Measurements from ENCODE around the gene STOML1.
A peak's percentile ranks its signal among the peaks of the same experiment; 100 is the strongest.

The STOML1 gene

DNA sequence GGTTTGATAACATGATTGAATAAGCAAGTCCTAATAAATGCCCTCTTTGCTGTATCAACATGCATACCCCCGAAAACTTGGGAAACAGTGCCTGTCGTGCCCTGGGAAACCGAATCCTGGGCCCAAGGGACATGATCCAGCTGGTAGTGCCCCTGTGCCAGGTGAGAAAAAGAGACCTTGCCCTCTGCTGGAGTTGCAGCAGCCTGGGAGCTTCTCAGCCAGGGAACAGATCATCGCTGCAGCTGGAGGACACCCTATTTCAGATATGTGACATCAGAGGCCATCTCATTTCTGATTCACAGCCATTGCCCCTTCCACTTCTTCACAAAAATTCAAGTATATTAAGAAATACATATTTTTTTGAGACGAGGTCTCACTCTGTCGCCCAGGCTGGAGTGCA lies 32.3 kb downstream of the STOML1 start:
- DNase-seq = no peak

DNA sequence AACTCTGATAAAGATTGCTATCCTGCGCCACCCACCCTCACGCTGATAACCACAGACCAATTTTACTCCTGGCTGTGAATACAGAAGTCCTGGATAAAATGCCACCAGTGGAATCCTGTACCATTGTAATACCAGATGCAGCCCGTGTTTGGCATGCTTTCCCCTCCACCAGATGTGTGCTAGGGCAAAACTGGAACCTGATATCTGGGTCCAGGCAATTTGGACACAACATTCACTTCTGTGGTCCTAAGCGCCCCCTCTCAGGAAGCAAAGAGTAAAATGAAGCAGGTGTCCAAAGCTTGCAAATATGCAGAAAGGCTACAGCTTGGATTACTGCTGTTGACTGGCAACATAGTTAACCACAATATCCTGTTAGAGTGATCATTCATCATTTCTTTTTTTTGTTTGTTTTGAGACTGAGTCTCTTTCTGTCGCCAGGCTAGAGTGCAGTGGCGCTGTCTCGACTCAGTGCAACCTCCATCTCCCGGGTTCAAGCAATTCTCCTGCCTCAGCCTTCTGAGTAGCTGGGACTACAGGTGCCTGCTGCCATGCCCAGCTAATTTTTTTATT lies 33.0 kb downstream of the STOML1 start:
- DNase-seq = no peak

DNA sequence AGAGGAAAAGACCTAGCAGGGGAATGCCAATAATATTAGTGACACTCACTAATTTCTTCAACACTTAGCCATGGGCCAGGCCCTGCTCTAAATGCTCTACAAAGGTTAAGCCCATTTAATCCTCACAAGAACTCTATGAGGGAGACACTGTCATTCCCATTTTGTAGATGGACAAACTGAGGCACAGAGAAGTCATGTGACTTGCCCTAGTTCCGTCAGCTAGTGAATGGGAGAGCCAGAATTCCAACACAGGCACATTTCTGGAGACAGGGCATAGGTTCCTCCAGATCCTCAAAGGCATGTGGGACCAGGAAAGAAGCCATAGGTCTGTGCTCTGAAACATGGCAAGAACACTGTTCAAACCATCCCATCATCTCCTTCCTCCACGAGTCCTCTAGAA lies 34.3 kb downstream of the STOML1 start:
- no peak for DNase-seq

DNA sequence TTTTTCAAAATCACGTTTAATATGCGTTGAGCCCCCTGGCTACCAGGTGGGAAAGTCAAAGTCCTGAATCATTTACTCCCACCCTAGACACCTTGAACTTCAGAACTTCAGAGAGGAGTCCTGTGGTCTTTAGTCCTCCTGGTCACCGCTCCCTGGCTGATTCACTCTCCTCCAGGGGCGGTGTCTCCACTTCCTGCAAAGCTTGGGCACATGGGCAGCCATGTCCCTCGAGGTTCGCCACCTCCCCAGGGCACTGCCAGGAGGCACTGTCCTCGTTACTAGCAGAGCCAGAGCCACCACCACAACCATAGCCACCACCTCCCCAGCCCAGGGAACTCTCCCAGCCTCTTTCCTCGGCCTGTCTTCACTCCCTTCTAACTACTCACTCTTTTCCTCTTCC lies 34.8 kb downstream of the STOML1 start:
- DNase-seq = no peak

DNA sequence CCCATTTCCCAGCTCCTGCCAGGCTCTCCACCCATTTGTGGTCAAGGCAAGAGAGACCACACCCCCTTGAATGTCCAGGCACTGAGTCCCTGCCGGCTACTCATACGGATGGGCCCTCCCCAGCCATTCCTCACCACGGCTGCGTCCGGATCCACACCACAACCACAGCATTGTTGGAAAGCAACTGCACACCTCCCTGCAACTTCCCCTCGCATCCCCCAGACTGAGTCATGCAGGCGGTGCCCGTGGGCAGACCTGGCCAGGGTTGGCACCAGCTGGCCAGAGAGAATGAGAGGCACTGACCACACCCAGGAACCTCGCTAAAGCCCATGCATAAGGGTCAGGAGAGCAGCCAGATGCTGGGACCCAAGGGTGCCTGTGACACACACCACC lies 35.4 kb downstream of the STOML1 start:
- DNase-seq = peak; percentile 92

DNA sequence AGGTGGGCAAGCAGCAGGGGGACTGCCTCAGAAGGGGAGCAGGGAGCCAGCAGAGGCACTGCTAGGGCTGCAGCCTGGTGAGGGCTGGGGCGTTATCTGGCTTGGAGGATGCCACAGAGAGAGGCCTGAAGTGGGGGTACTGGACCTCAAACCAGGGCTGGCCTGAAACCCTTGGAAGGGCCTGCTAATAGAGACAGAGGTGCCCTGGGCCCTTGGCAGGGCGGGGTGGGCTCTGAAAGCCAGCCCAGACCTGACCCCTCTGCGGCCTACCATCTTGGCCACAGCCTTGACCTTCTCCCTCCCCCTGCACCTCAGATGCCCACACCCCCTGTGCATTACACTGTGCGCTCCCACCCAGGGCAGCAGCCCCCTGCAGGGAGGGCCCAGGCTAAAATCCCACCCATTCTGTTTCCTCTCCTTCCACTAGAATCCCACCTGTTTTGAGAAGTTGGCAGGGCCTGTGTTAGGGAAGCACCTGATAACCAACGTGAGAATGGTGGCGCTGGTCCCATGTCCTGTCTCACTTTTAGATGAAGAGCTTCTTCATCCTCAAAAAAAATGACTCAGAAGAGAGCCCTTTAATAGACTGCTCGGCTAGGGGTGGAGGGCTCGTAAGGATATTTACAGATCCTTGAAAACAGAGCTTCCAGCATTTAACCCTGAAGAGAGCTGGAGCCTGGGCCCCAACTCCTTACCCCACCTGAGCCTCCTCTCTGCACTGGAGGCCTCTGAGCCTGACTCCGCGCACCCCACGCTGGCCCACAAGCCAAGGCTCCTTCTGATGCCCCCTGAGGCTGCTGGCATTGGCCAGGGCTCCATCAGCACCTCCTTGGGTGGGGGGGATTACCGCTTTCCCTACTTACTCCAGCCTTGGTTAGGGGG lies 36.0 kb downstream of the STOML1 start:
- no peak for DNase-seq

DNA sequence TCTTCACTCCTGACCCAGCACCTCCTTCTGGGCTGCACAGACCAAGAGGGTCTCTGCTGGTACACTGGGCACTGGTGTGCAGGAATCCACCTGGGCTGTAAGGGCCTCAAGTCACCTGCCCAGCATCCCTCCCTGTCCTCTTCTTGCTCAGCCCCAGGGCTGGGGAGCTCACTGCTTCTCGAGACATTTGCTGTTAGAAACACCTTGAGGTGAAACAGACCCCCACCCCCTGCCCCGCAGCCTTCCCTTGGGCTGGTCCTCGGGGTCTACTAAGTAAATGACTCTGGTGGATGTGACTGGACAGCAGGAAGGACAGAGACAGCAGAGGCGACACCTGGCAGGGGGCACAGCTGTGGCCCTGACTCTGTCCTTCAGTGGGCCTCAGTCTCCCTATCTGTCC lies 36.8 kb downstream of the STOML1 start:
- DNase-seq = no peak

DNA sequence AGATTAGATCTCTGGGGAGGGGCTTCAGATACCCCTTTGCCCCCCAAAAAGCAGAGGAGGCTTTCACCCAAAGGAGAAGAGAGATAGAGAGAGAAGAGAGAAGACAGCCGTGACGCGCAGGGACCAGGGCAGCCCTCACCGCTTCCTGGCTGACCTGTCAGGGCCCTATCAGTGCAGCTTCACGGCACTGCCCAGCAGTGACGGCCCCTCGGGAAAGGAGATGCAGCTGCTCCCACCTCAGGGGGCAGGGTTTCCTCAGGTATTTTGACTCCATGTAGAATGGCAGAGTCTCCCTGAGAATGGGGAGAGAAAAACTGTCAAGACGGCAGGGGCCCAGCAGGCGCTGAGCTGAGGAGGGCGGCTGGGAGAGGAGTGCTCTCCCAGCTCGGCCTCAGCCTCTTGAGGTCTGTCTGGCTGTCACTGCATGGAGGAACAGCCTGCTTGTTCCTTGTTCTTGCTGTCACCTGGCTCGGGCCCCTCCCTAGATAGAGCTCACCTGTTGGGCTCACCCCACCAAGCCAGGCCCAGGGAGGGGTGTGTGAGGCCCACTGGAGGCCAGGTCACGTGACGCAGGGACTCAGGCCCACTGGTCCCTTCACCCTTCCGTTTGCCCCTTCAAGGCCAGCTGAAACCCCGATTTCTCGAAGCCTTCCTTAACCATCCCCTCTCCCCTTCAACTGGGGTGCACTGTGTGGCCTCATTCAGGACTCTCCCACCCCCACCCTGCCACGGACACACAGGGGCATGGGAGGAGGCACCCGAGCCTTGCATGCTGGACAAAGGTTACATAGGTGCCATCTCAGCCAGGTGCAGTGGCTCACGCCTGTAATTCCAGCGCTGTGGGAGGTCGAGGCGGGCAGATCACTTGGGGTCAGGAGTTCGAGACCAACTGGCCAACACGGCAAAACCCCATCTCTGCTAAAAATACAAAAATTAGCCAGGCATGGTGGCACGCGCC lies 37.6 kb downstream of the STOML1 start:
- no peak for DNase-seq

DNA sequence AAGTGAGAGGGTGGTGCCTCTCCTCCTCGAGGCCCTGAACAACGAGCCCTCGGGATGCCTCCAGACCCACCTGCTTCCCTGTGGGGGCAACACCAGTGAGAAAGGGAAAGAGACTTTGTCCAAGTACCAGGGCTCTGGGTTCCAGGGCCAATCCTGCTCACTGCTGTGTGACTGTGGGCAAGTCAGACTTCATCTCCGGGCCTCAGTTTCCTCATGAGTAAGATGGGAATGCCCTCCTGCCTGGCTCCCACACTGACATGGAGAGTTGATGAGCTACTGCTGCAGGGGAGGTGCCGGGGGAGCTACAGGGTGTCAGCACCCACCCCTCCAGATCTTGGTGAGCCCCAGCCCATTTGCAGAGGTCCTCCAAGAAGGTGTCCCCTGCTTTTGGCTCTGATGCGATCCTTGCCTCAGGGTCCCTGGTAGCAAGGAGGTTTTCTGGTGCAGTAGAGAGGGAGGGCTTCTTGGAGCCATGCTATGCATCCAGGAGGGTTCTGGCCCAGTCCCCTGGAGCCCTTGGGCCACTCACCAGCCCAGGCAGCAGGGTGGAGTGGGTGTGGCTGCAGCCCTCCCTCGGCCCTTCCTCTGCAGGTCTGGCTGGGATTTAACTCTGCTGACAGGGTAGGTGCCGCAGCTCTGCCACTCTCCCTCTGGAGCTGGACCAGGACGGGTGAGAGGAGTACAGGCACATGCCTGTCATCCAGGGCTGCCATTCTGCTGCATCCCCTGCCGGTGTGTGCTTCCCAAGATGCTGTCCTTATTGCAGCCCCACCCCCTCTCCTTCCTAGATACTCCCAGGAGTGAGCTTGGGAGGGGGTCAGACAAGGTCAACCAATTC lies 39.0 kb downstream of the STOML1 start:
- DNase-seq = no peak

DNA sequence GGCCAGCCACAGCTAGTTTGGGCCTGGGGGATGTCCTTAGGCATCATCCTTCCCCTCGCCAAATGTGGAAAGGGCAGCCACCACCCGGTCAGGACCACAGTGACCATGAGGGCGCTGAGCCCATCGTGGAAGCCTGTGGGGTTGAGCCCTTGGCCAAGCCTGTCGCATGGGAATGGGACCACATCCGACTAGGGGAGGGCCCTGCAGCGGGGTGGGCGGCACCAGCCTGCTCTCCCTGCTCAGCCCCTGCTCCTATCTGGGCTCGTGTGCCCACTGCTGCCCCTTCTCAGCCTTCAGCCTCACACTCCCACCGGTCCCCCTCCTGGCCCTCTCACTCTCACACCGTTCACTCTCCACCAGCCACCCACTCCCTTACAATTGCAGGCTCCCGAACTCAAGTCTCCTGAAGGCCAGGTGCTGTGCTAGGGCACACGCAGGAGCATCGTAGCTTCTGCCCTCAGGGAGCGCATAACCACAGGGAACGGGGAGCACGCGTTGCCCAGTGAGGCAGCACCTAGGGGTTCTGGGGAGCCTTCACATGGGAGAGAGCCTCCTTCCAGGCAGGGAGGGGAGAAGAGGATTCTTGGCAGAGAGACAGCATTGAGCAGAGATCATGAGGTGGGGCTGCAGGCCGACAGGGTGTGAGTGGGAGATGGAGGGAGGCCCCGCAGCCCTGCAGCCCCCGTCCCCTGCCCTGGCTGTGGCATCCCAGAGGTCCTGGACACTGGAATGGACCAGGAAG lies 39.8 kb downstream of the STOML1 start:
- DNase-seq = no peak

DNA sequence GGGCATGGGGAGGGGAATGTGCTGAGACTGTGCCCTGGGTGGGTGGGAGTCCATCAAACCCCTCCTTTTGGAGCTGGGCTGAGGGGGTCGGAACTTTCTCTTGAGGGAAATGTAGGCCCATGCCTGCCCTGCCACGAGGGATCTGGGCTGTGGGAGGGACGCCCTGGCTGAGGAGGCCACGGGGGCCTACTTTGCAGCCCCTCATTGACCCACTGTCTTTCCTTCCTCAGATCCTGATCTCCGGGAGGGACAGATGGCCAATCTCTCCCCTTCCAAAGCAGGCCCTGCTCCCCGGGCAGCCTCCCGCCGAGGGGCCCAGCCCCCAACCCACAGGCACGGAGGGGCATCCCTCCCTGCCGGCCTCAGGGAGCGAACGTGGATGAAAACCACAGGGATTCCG lies 40.5 kb downstream of the STOML1 start:
- DNase-seq = no peak

DNA sequence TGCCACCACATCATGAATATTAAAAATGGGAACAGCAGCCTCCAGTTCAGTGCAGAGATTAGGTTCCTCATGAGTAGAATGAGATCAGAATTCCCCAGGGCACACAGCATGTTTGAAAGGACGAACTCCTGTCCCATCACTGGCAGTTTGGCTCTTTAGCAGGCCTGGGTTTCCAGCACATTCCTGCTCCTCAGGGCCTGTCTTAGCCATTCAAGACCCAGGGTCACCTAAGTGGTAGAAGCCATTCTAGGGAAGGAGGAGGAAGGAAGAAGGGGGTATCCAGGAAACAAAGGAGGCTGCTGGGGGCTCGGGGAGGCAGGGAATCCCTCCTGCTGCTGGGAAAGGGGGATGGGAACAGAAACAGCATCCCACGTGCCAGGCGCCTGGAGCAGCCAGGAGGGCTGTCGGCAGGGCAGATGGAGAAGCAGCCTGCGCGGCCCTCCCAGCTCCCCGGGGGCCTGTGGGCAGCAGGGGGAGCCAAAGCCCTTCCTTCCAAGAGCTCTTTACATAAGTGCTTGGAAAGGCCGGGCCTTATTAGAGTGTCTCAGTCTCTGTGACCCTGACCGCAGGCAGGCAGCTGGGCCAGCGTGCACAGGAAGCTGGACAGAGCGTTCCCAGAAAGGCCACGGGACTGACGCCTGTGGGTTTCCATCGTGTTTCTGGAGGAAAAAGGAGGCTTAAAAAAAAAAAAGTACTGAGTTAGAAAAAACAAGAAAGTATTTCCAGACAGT lies 41.1 kb downstream of the STOML1 start:
- DNase-seq = peak; percentile 97

DNA sequence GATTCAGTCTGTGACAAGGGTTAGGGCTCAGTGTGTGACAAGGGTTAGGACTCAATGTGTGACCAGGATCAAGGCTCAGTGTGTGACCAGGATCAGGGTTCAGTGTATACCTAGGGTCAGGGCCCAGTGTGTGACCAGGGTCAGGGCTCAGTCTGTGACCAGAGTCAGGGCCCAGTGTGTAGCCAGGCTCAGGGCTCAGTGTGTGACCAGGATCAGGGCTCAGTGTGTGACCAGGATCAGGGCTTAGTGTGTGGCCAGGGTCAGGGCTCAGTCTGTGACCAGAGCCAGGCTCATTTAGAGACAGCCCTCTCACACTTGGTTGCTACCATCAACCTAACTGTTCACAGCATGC lies 41.6 kb downstream of the STOML1 start:
- no peak for DNase-seq

DNA sequence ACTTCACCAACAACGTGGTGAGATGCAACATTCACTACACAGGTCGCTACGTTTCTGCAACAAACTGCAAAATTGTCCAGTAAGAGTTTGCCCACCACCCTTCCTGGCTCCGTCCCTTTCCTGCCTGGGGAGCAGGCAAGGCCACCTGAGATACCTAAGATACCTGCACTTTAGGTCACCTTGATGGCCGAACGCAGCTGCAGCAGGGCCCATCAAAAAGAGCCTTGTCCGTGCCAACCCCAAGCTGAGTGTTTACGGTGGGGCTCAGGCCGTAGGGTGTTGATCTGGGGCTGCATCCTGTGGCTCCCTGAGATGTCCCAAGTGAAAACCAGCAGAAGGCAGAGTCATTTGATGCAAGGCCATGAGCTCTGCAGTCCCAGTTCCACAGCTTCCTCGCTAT lies 42.6 kb downstream of the STOML1 start:
- no peak for DNase-seq

DNA sequence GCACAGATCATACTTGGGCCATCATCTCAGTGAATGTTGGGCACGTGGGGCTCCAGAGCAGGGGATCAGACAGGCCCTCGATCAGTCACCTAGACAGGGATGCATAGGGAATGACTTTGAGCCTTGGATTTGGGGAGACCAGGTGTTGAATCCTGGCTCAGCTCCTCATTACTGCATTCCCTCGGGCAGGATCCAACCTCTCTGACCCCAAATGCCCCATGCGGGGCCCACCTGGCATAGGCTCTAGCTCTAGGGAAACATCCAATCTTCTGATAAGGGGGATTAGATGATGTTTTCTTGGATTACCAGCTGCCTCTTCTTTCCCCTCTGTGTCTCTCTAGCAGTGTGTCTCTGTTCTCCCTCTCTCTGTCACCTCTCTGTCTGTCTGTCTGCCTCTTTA lies 43.1 kb downstream of the STOML1 start:
- DNase-seq = no peak

DNA sequence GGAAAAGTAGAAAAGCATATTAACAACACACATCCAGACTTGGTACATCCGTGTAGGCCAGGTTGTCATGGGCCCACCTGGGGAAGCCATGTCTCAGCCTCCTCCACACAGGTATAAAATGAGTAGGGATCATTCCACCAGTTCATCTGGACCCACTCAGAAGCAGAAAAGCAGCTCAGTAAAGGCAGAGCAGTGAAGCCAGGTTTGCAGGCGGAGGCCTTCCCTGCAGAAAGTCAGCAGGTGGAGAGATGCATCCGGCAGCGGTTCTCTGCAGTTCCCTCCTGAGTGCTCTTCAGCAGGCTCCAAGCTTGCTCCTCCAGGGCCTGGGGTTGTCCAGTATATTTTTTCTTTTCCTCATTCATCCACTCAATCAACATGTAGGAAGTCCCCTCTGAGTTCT lies 43.7 kb downstream of the STOML1 start:
- no peak for DNase-seq

DNA sequence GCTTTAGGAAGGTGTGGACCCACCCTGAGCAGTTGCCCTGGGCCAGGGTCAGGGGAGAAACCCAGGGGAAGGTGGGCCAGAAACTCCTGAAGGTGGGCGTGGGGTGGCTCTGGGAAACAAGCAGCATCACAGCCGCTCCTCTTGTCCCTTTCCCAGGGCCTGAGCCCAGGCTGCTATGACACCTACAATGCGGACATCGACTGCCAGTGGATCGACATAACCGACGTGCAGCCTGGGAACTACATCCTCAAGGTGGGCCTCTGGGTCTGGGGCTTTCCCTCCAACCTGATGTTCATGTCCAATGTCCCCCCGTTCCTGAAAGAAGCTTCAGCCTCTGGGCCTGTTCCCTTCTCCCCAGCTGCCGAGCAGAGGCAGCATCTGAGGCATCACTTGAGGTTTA lies 44.4 kb downstream of the STOML1 start:
- DNase-seq = no peak

DNA sequence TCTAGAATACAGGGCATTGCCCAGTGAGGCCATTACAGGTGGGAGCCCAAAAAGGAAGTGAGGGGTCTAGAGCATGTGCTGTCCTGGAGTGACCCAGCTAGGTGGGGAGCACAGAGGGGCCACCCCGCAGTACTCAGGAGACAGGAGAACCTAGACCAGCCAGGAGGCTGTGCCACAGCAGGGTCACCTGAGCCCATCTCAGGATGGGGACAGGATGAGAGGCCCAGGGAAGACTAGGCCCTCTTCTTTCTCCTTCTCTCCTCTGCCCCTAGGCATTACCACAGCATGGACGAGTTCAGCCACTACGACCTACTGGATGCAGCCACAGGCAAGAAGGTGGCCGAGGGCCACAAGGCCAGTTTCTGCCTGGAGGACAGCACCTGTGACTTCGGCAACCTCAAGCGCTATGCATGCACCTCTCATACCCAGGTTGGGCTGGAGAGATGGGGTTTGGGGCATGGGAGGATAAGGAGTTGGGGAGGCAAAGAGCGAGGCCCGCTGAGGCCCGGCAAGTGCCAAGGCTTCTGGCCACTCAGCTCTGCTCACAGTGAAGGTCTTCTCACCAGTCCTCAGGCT lies 45.2 kb downstream of the STOML1 start:
- DNase-seq = no peak

DNA sequence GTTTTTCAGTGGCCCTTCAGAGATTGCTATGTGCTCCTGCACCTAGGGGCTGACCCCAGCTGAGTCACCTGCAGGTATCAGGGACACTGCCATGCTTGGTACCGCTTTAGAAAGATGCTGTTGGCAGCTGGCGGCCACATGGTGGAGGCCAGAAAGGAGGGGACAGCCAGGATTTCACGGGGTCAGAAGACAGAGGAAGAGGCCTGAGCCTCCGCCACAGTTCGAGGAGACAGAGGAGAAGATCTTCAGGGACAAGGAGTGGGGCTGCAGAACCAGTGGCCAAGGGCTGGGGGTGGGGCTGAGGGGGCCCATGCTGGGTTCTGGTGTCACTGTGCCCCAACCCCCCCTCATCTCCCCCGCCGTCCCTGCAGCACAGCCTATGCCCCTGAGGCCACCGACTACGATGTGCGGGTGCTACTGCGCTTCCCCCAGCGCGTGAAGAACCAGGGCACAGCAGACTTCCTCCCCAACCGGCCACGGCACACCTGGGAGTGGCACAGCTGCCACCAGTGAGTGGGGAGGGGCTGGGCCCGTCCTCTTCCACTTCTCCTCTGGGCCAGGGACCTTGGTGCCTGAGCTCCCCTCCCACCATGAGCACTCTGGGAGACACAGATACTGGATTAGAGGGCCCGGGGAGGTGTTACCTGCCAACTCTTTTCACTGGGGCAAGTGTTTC lies 45.9 kb downstream of the STOML1 start:
- no peak for DNase-seq

DNA sequence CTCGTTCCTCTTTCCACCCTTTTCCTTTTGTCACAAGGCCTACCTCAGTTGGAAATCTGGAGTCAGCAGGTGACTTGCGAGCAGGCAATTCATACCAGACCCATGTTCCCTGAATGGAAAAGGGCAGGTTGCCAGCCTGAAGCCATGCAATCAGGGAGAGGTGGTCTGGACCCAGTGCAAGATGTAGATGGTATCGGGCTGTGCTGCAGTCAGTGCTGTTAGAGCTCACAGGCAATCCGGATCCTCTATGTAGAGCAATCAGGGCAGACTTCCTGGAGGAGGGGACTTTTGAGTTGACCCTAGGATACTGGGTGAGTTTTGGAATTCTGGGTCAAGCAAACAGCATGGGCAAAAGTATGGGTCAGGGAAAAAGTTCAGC lies 47.0 kb downstream of the STOML1 start:
- no peak for DNase-seq
